Coronary artery (tissue), 2 donors: Measurements from ENCODE around the gene NXNL2.

Experiments used
- DNase-seq: peaks from one replicate; pipeline ENCODE4 v3.0.0-alpha.2; 2017; ENCODE audit warnings: low spot score
- H3K27ac ChIP-seq, 2 donors: fragments of 200-600 bp; sonication (generic); one replicate each; pipeline ENCODE4 v1.5.1; 2016 to 2019
- H3K4me3 ChIP-seq: fragments of 200-600 bp; sonication (generic); 2 replicates; pipeline ENCODE4 v1.5.1; 2016; ENCODE audit warnings: mild to moderate bottlenecking, moderate library complexity
- TF ChIP-seq, protein P1 (sequence below): fragments of 200-600 bp; sonication (generic); IDR thresholded peaks from one replicate; pipeline ENCODE4 v1.5.1; 2019; ENCODE audit warnings: antibody characterized with exemption

The NXNL2 gene

DNA sequence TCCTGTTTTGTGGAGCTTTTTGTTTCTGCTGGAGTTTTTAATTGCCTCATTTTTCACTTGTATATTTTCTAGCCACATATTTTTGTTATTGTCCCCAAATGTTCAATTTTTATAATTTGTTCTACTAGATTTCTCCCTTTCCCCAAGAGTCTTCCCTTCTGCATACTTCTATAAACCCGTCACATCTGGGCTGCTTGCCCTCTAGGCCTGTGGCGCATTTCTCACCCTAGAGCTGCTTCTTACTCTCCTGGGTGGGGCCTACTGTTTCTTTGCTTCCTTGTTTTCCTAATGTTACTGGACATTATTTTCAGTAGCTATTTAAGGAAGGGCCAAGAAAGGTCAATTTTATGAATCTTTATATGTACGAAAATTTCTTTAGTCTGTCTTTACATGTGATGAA is 51.5 kb downstream of the NXNL2 start:
- Histone ChIP-seq H3K4me3 (no peak overlapping the region), H3K27ac (no peak overlapping the region)
- TF ChIP-seq, protein P1, sequence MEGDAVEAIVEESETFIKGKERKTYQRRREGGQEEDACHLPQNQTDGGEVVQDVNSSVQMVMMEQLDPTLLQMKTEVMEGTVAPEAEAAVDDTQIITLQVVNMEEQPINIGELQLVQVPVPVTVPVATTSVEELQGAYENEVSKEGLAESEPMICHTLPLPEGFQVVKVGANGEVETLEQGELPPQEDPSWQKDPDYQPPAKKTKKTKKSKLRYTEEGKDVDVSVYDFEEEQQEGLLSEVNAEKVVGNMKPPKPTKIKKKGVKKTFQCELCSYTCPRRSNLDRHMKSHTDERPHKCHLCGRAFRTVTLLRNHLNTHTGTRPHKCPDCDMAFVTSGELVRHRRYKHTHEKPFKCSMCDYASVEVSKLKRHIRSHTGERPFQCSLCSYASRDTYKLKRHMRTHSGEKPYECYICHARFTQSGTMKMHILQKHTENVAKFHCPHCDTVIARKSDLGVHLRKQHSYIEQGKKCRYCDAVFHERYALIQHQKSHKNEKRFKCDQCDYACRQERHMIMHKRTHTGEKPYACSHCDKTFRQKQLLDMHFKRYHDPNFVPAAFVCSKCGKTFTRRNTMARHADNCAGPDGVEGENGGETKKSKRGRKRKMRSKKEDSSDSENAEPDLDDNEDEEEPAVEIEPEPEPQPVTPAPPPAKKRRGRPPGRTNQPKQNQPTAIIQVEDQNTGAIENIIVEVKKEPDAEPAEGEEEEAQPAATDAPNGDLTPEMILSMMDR: no peak
- no peak for DNase-seq

DNA sequence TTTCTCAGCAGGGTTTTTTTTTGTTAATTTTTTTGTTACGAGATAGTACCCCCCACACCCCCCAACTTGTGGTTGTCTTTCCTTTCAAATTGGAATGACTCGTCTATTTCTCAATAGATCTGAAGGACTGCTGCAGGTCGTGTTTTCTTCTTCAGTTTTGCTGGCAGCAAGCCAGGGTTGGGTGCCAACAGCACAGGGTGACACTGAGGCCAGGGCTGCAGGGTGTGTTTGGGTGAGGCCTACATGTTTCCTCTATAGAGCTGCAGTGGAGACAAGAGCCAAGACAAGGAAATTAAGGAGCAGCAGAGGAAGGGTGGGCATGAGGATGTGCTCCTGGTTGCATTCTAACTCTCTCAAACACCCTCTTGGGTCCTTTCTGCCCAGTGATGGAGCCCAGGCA is 52.2 kb downstream of the NXNL2 start:
- TF ChIP-seq, protein P1: no peak
- H3K27ac ChIP-seq: no peak overlapping the region
- DNase-seq: no peak
- H3K4me3 ChIP-seq: no peak overlapping the region

- DNase-seq: no peak
- no peak overlapping the region for H3K4me3 ChIP-seq
- TF ChIP-seq, protein P1: no peak
- H3K27ac ChIP-seq: no peak overlapping the region
Observed at GRCh38 chr9:88587885-88588649, 53.1 kb downstream of the NXNL2 start.

DNA sequence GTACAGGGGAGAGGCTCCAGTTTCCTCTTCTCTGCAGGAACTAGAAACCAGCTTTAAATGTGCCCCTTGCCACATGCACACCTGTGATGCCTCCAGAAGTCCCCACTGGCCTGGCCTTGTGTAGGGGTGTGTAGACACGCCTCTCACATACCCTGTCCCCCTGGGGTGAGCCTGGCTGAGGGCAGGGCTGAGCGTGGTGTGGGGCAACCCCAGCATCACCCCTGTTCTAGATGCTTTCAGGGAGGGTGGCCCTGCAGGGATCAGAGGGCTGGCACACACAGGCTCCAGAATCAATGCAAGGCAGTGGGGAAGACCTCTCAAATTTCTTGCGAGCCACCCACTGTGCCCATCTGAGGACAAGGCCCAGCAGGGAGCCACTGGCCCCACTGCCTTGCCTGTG is 54.7 kb downstream of the NXNL2 start:
- no peak overlapping the region for H3K4me3 ChIP-seq
- no peak for DNase-seq
- TF ChIP-seq, protein P1: no peak
- no peak overlapping the region for H3K27ac ChIP-seq

- TF ChIP-seq, protein P1: no peak
- DNase-seq: no peak
- Histone ChIP-seq H3K4me3 (no peak overlapping the region), H3K27ac (no peak overlapping the region)
Observed at GRCh38 chr9:88590558-88591146, 55.7 kb downstream of the NXNL2 start.

- no peak overlapping the region for H3K4me3 ChIP-seq
- DNase-seq: no peak
- H3K27ac ChIP-seq: no peak overlapping the region
- TF ChIP-seq, protein P1: peak; percentile 60
Observed at GRCh38 chr9:88593537-88594185, 58.7 kb downstream of the NXNL2 start.
